Measurements from ENCODE around the gene HMGCL.

HMGCL gene

DNA sequence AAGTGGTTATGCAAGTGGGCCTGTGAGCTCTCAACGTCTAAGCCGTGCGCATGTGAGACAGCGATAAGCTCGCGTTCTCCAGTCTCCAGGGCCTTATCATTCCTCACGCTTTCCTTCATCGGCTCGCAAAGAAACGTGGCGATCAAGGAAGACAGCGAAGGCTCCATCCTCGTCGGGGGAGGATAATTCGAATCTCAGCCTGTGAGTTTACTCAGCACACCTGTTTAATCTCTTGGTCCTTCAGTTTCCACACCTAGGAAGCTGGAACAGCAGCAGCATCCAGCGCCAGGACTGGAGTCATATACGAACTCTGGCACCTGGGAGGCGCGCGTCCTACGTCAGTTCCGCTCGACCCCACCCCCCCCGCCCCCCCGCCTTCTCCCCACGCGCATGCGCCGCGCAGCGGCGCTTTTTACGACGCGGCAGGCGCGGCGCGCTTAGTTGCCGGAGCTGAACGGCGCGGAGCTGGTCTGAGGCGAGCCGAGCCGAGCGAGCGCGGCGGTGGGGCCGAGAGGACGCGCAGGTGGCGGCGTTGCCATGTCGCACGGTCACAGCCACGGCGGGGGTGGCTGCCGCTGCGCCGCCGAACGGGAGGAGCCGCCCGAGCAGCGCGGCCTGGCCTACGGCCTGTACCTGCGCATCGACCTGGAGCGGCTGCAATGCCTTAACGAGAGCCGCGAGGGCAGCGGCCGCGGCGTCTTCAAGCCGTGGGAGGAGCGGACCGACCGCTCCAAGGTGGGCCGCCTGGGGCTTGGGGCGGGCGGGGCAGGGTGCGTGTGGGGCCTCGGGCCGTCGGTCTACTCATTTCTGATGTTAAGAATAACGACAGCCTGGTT, 47.0 kb downstream of the HMGCL start, which contains the start of gene PITHD1:
Gene PITHD1 (plus strand): TSS at position 440 of the 836 bp plus-strand sequence. CDS start 98 bp downstream, at position 538.
- peak; percentile 78 for DNase-seq (ENCODE audit: low read depth)

GRCh38 chr1:23776217-23776616, 49.0 kb downstream of the HMGCL start:
- DNase-seq (ENCODE audit: low read depth): no peak
- no peak overlapping the region for H3K4me3 ChIP-seq (ENCODE audit: control insufficient read depth, low read depth, low read length)
- no peak for TF ChIP-seq CTCF (conservative IDR thresholded peaks at IDR 0.05; ENCODE audit: control insufficient read depth, insufficient read depth, low read depth, low read length)

More for the DNA sequence above, 47.0 kb downstream of the HMGCL start, which contains the start of gene PITHD1:
- TF ChIP-seq CTCF (conservative IDR thresholded peaks at IDR 0.05; ENCODE audit: control insufficient read depth, insufficient read depth, low read depth, low read length): no peak
- H3K4me3 ChIP-seq (ENCODE audit: control insufficient read depth, low read depth, low read length): peak within 1 kb of the TSS; percentile 94

- no peak overlapping the region for H3K4me3 ChIP-seq (ENCODE audit: control insufficient read depth, low read depth, low read length)
- TF ChIP-seq CTCF (conservative IDR thresholded peaks at IDR 0.05; ENCODE audit: control insufficient read depth, insufficient read depth, low read depth, low read length): no peak
- DNase-seq (ENCODE audit: low read depth): no peak
These were observed 50.9 kb downstream of the HMGCL start for GRCh38 chr1:23774174-23774880.

GRCh38 chr1:23772854-23773242, 52.4 kb downstream of the HMGCL start:
- no peak for TF ChIP-seq CTCF (conservative IDR thresholded peaks at IDR 0.05; ENCODE audit: control insufficient read depth, insufficient read depth, low read depth, low read length)
- no peak for DNase-seq (ENCODE audit: low read depth)
- H3K4me3 ChIP-seq (ENCODE audit: control insufficient read depth, low read depth, low read length): no peak overlapping the region

DNA sequence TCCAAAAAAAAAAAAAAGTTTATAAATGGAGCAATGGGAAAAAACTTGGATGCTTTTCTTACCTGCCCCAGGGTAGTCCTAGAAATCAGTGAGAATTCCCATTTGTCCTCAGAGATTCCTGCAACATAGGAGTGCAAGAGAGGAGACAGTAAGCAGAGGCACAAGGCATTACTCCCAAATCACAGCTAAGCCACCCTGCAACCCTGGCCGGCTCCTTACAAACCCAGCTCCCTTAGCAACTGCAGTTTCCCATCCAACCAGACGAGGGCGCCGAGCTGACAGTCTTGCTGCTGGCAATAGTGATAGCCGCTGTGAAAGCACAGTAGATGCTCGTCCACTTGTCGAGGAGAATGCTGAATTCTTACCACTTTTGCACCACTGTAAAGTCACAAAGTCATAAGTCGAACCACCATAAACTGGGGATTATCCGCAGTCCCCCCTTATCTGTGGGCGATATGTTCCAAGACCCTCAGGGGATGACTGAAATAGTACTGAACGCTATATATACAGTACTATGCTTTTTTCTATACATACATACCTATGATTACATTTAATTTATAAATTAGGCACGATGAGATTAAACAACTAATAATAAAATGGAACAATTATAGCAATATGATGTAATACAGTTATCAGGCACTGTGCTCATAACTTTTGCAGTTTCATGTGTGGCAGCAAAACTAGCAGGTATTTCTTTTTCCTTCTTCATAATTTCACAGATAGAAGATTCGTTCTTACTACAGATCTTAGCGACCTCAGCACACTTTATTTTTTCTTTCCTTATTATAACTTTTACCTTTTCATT, 53.0 kb downstream of the HMGCL start:
- DNase-seq (ENCODE audit: low read depth): peak; percentile 79
- peak; percentile 99 for TF ChIP-seq CTCF (conservative IDR thresholded peaks at IDR 0.05; ENCODE audit: control insufficient read depth, insufficient read depth, low read depth, low read length)
- H3K4me3 ChIP-seq (ENCODE audit: control insufficient read depth, low read depth, low read length): no peak overlapping the region

DNA sequence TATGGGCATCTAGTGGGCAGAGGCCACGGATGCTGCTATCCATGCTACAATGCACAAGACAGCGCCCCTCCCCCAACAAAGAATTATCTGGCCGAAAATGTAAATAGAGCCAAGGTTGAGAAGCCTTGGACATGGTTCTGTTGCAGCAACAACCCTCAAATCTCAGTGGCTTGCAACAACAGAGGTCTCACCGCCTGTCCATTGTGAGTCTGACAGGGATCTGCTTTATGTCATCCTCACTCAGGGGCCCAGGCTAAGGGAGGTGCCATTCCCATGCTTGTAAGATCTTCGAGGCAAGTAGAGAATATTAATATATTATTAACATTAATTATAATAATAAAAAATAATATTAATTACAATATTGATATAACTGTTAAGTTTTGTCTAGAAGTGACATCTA, 56.5 kb downstream of the HMGCL start:
- TF ChIP-seq CTCF (conservative IDR thresholded peaks at IDR 0.05; ENCODE audit: control insufficient read depth, insufficient read depth, low read depth, low read length): no peak
- no peak overlapping the region for H3K4me3 ChIP-seq (ENCODE audit: control insufficient read depth, low read depth, low read length)
- DNase-seq (ENCODE audit: low read depth): no peak
